HL-60 (cell line): Measurements from ENCODE around the gene URB2.

ENCODE experiments used
- DNase-seq, 2 experiments: peaks; one replicate each; pipeline ENCODE4 v3.0.0-alpha.2; 2010 to 2020; ENCODE audit warnings: low read depth in 1 of 2, low spot score in 1 of 2
- H3K27ac ChIP-seq: fragments of 250-450 bp; sonication (Bioruptor Pico); replicated peaks from 2 replicates; pipeline ENCODE4 v1.5.1; 2020; ENCODE audit warnings: mild to moderate bottlenecking, moderate library complexity
- H3K27me3 ChIP-seq: fragments of 250-450 bp; sonication (Bioruptor Pico); 2 replicates; pipeline ENCODE4 v1.5.1; 2021; ENCODE audit warnings: mild to moderate bottlenecking, moderate library complexity; ENCODE audit not compliant: insufficient read depth, poor library complexity, severe bottlenecking
- H3K4me3 ChIP-seq: replicated peaks from 2 replicates; pipeline ENCODE4 v1.5.1; 2011; ENCODE audit warnings: mild to moderate bottlenecking, control low read depth, low read length; ENCODE audit not compliant: insufficient read depth
- GABPA ChIP-seq: IDR thresholded peaks from 2 replicates; pipeline ENCODE4 v1.6.1; 2012; ENCODE audit warnings: low read depth
- POLR2AphosphoS5 ChIP-seq: IDR thresholded peaks from 2 replicates; pipeline ENCODE4 v1.6.1; 2012; ENCODE audit warnings: low read depth
- SPI1 ChIP-seq: IDR thresholded peaks from 2 replicates; pipeline ENCODE4 v1.6.1; 2012; ENCODE audit warnings: low read depth, mild to moderate bottlenecking, borderline replicate concordance
- TF ChIP-seq, protein P1 (sequence below): IDR thresholded peaks from 2 replicates; pipeline ENCODE4 v1.6.1; 2012; ENCODE audit warnings: low read depth; ENCODE audit not compliant: insufficient replicate concordance
- TF ChIP-seq, protein P2 (sequence below): IDR thresholded peaks from one replicate; pipeline ENCODE4 v1.5.1; 2011; ENCODE audit warnings: low read length, control low read depth, inconsistent platforms; ENCODE audit not compliant: insufficient read depth

URB2 gene

DNA sequence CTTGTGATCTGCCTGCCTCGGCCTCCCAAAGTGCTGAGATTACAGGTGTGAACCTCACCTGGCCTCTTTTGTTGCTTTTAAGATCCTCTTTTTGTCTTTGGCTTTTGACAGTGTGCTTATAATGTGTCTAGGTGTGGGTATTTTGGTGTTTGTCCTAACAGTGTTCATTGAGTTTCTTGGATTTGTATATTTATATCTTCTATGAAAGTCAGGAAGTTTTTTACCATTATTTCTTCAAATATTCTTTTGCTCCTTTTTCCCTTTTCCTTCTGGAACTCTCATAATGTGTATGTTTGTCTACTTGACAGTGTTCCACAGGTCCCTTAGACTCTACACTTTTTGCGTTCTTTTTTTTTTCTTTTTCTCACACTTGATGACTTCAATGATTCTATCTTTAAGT is 59.1 kb downstream of the URB2 start:
- TF ChIP-seq, protein P1, sequence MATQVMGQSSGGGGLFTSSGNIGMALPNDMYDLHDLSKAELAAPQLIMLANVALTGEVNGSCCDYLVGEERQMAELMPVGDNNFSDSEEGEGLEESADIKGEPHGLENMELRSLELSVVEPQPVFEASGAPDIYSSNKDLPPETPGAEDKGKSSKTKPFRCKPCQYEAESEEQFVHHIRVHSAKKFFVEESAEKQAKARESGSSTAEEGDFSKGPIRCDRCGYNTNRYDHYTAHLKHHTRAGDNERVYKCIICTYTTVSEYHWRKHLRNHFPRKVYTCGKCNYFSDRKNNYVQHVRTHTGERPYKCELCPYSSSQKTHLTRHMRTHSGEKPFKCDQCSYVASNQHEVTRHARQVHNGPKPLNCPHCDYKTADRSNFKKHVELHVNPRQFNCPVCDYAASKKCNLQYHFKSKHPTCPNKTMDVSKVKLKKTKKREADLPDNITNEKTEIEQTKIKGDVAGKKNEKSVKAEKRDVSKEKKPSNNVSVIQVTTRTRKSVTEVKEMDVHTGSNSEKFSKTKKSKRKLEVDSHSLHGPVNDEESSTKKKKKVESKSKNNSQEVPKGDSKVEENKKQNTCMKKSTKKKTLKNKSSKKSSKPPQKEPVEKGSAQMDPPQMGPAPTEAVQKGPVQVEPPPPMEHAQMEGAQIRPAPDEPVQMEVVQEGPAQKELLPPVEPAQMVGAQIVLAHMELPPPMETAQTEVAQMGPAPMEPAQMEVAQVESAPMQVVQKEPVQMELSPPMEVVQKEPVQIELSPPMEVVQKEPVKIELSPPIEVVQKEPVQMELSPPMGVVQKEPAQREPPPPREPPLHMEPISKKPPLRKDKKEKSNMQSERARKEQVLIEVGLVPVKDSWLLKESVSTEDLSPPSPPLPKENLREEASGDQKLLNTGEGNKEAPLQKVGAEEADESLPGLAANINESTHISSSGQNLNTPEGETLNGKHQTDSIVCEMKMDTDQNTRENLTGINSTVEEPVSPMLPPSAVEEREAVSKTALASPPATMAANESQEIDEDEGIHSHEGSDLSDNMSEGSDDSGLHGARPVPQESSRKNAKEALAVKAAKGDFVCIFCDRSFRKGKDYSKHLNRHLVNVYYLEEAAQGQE: no peak
- no peak for TF ChIP-seq POLR2AphosphoS5
- TF ChIP-seq, protein P2, sequence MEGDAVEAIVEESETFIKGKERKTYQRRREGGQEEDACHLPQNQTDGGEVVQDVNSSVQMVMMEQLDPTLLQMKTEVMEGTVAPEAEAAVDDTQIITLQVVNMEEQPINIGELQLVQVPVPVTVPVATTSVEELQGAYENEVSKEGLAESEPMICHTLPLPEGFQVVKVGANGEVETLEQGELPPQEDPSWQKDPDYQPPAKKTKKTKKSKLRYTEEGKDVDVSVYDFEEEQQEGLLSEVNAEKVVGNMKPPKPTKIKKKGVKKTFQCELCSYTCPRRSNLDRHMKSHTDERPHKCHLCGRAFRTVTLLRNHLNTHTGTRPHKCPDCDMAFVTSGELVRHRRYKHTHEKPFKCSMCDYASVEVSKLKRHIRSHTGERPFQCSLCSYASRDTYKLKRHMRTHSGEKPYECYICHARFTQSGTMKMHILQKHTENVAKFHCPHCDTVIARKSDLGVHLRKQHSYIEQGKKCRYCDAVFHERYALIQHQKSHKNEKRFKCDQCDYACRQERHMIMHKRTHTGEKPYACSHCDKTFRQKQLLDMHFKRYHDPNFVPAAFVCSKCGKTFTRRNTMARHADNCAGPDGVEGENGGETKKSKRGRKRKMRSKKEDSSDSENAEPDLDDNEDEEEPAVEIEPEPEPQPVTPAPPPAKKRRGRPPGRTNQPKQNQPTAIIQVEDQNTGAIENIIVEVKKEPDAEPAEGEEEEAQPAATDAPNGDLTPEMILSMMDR: no peak
- no peak for TF ChIP-seq SPI1
- no peak for TF ChIP-seq GABPA
- Histone ChIP-seq H3K27ac (no peak overlapping the region), H3K4me3 (no peak overlapping the region), H3K27me3 (no peaks in the 10 kb centered on the region)
- DNase-seq: no peak

DNA sequence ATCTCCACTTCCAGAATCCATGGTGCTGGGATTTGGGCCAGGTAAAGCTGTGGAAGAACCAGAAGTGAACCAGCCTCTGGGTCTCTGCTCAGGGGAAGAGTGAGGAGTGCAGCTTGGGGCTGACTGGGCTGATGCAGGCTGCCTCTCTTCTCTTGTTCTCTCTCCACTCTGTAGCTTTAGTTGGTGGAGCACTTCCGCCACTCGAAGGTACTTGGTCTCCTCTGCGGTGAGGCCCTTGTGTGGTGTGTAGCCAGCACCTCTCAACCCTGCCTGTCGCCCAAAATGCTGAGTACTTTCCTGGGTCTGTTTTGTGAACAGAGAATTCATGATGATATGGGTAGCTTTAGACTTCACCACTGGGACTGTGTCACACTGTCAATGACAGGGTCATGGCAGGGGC is 63.2 kb downstream of the URB2 start:
- no peak overlapping the region for H3K27ac ChIP-seq
- TF ChIP-seq, protein P1: no peak
- TF ChIP-seq POLR2AphosphoS5 (no peak), SPI1 (no peak), GABPA (no peak)
- TF ChIP-seq, protein P2: no peak
- no peaks in the 10 kb centered on the region for H3K27me3 ChIP-seq
- no peak for DNase-seq
- H3K4me3 ChIP-seq: no peak overlapping the region

DNA sequence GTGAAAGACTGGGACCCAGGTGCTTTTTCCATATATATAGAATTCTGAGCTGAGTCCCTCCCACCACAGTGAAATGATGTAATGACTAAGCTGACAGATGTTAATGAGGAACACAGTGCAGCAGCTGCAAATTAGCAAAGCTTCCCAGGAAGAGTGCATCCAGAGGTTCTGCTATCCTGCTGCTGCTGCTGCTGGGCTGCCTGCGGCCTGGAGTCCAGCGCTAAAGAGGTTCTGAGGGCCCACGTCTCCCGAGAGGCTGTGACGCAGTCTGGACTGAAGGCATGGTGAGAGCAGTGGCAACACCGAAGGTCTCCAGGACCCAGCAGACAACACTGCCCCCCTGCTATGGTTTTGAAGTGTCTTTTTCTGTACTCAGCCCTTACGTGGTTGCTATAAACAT is 63.9 kb downstream of the URB2 start:
- no peak overlapping the region for H3K27ac ChIP-seq
- H3K4me3 ChIP-seq: no peak overlapping the region
- no peaks in the 10 kb centered on the region for H3K27me3 ChIP-seq
- DNase-seq: no peak
- TF ChIP-seq, protein P1: no peak
- TF ChIP-seq POLR2AphosphoS5: no peak
- TF ChIP-seq SPI1: no peak
- no peak for TF ChIP-seq GABPA
- TF ChIP-seq, protein P2: no peak
